GM12878 (cell line): Measurements from ENCODE around the gene REXO2.

Experiments
- CHD1 ChIP-seq: IDR thresholded peaks from 2 replicates; pipeline ENCODE4 v1.6.1; 2012; ENCODE audit warnings: low read depth, low read length, improper control_type of control experiment
- EZH2 ChIP-seq: IDR thresholded peaks from 2 replicates; pipeline ENCODE4 v1.6.1; 2012; ENCODE audit warnings: low read depth, mild to moderate bottlenecking, control low read depth, inconsistent platforms, low read length, borderline replicate concordance; ENCODE audit not compliant: control insufficient read depth
- GABPA ChIP-seq: IDR thresholded peaks from 2 replicates; pipeline ENCODE4 v1.6.1; 2014; ENCODE audit warnings: antibody characterized with exemption, low read depth, mild to moderate bottlenecking, inconsistent platforms
- MTA2 ChIP-seq: fragments of 450-650 bp; IDR thresholded peaks from 2 replicates; pipeline ENCODE4 v1.6.1; 2016; ENCODE audit warnings: low read depth, mild to moderate bottlenecking, moderate library complexity
- NBN ChIP-seq: fragments of 450-650 bp; IDR thresholded peaks from 2 replicates; pipeline ENCODE4 v1.6.1; 2016
- NR2C2 ChIP-seq: IDR thresholded peaks from 2 replicates; pipeline ENCODE4 v1.6.1; 2011; ENCODE audit warnings: borderline replicate concordance, low read depth; ENCODE audit not compliant: control insufficient read depth, insufficient read length
- POLR2A ChIP-seq: IDR thresholded peaks from 2 replicates; pipeline ENCODE4 v1.6.1; 2011; ENCODE audit warnings: low read depth, mild to moderate bottlenecking, low read length
- SMAD1 ChIP-seq: fragments of 450-650 bp; IDR thresholded peaks from 2 replicates; pipeline ENCODE4 v1.6.1; 2018; ENCODE audit warnings: mild to moderate bottlenecking, low read depth; ENCODE audit not compliant: partially characterized antibody
- SP1 ChIP-seq: IDR thresholded peaks from one replicate; pipeline ENCODE4 v1.6.1; 2011; ENCODE audit warnings: low read depth, low read length
- TF ChIP-seq, protein P1 (sequence below), 3 experiments: IDR thresholded peaks in 2 of 3; conservative IDR thresholded peaks in 1 of 3; 2 replicates each; pipeline ENCODE4 v1.5.1; 2011; ENCODE audit warnings: low read depth in 3 of 3, low read length in 3 of 3, mild to moderate bottlenecking in 3 of 3, control low read depth in 2 of 3, moderate library complexity in 2 of 3, inconsistent platforms in 1 of 3, mixed read lengths in 1 of 3; ENCODE audit not compliant: control insufficient read depth in 2 of 3, insufficient read depth in 1 of 3; ENCODE audit errors: extremely low read depth in 1 of 3
- TF ChIP-seq, protein P2 (sequence below): IDR thresholded peaks from 2 replicates; pipeline ENCODE4 v1.6.1; 2012; ENCODE audit warnings: mild to moderate bottlenecking, low read depth, low read length

DNA sequence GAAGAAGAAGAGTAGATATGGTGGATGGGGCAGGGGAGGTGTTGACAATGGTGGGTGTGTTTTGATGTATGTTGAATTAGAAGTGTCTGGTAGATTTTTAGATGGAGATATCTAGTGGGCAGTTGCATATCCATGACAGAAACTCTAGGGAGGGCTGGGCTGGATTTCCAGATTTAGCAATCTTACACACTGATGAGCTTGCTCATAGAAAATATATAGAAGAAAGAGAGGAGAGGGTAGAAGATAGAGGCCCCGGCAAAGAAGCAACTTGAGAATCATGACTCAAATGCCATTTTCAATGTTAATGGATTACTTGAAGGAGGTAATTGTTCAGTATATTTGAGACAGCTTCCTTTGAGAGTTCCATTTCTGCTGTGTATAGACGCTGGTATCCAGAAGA lies 8.2 kb downstream of the REXO2 start:
- TF ChIP-seq EZH2 (no peak), SP1 (no peak), MTA2 (no peak), POLR2A (no peak), SMAD1 (no peak), CHD1 (no peak), NBN (no peak), NR2C2 (no peak), GABPA (no peak)
- TF ChIP-seq, protein P1, sequence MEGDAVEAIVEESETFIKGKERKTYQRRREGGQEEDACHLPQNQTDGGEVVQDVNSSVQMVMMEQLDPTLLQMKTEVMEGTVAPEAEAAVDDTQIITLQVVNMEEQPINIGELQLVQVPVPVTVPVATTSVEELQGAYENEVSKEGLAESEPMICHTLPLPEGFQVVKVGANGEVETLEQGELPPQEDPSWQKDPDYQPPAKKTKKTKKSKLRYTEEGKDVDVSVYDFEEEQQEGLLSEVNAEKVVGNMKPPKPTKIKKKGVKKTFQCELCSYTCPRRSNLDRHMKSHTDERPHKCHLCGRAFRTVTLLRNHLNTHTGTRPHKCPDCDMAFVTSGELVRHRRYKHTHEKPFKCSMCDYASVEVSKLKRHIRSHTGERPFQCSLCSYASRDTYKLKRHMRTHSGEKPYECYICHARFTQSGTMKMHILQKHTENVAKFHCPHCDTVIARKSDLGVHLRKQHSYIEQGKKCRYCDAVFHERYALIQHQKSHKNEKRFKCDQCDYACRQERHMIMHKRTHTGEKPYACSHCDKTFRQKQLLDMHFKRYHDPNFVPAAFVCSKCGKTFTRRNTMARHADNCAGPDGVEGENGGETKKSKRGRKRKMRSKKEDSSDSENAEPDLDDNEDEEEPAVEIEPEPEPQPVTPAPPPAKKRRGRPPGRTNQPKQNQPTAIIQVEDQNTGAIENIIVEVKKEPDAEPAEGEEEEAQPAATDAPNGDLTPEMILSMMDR (IDR thresholded peaks at IDR 0.05 in 2 of 3, conservative IDR thresholded peaks at IDR 0.05 in 1 of 3; ENCODE audit: control insufficient read depth in 2 of 3, extremely low read depth in 1 of 3, insufficient read depth in 1 of 3, low read depth in 3 of 3, low read length in 3 of 3): no peak
- TF ChIP-seq, protein P2, sequence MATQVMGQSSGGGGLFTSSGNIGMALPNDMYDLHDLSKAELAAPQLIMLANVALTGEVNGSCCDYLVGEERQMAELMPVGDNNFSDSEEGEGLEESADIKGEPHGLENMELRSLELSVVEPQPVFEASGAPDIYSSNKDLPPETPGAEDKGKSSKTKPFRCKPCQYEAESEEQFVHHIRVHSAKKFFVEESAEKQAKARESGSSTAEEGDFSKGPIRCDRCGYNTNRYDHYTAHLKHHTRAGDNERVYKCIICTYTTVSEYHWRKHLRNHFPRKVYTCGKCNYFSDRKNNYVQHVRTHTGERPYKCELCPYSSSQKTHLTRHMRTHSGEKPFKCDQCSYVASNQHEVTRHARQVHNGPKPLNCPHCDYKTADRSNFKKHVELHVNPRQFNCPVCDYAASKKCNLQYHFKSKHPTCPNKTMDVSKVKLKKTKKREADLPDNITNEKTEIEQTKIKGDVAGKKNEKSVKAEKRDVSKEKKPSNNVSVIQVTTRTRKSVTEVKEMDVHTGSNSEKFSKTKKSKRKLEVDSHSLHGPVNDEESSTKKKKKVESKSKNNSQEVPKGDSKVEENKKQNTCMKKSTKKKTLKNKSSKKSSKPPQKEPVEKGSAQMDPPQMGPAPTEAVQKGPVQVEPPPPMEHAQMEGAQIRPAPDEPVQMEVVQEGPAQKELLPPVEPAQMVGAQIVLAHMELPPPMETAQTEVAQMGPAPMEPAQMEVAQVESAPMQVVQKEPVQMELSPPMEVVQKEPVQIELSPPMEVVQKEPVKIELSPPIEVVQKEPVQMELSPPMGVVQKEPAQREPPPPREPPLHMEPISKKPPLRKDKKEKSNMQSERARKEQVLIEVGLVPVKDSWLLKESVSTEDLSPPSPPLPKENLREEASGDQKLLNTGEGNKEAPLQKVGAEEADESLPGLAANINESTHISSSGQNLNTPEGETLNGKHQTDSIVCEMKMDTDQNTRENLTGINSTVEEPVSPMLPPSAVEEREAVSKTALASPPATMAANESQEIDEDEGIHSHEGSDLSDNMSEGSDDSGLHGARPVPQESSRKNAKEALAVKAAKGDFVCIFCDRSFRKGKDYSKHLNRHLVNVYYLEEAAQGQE: no peak
